ENCODE results near the gene ELMOD3.

- TF ChIP-seq CTCF (IDR thresholded peaks at IDR 0.05) (no peak), POLR2A (IDR thresholded peaks at IDR 0.05) (no peak)
These were observed 67.5 kb downstream of the ELMOD3 start for GRCh38 chr2:85422072-85422457.
